NCI-H187 treated with DMSO at 0.1 percent for 48 hours (cell line): ENCODE data around the gene NPAS2.

Experiments
- DNase-seq: peaks from one replicate; lab custom pipeline; 2025; lab: John Stamatoyannopoulos, UW

Gene NPAS2

DNA sequence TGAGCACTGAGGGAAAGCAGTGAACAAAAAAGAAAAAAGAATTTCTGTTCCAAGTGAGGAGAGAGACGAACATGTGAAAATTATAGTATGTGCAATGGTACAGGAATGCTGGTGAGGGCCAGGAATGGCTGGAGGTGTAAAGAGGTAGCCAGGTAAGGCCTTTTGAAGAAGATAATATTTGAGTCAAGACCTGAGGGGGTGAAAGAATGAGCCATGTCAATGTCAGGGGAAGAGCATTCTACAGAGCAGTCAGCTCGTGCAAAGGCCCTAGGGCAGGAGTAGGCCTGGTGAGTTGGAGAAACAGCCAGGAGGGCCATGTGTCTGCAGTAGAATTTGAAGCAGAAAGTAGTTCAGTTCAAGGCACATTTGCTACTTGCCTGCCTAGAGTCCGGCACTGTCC is 169.7 kb downstream of the NPAS2 start:
- DNase-seq, result no peak

DNA sequence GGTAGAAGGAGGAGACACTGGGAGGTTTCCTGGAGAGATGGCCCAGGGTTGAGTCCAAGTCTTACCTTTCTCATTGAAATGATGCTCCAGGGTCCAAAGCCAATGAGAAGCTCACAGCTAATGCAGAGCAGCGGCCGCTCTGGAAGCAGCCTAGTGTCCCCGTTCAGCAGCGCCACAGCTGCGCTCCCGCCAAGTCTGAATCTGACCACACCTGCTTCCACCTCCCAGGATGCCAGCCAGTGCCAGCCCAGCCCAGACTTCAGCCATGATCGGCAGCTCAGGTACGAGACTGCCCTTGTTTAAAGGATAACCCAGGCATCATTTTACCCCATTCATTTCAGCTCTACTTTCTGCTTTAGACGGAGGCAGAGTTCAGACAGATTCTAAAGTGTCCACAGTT is 170.2 kb downstream of the NPAS2 start:
- no peak for DNase-seq

GRCh38 chr2:100990650-100991403 is 170.9 kb downstream of the NPAS2 start:
- no peak for DNase-seq

- DNase-seq, result no peak
These were observed 171.4 kb downstream of the NPAS2 start for GRCh38 chr2:100991404-100991773.

- no peak for DNase-seq
These were observed 172.3 kb downstream of the NPAS2 start for GRCh38 chr2:100992262-100992661.

DNA sequence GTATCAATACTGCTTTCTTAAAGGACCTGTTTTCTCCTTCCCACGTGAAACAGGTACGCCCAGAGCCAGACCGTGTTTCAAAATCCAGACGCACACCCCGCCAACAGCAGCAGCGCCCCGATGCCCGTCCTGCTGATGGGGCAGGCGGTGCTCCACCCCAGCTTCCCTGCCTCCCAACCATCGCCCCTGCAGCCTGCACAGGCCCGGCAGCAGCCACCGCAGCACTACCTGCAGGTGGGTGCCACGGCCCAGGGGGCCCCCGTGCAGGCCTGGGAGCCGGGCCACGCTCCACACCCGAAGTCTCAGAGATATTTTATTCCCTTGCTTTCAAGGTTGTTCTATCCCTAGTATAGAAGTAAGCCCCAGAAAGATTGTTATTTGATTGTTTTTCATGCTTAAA is 173.4 kb downstream of the NPAS2 start:
- no peak for DNase-seq

DNA sequence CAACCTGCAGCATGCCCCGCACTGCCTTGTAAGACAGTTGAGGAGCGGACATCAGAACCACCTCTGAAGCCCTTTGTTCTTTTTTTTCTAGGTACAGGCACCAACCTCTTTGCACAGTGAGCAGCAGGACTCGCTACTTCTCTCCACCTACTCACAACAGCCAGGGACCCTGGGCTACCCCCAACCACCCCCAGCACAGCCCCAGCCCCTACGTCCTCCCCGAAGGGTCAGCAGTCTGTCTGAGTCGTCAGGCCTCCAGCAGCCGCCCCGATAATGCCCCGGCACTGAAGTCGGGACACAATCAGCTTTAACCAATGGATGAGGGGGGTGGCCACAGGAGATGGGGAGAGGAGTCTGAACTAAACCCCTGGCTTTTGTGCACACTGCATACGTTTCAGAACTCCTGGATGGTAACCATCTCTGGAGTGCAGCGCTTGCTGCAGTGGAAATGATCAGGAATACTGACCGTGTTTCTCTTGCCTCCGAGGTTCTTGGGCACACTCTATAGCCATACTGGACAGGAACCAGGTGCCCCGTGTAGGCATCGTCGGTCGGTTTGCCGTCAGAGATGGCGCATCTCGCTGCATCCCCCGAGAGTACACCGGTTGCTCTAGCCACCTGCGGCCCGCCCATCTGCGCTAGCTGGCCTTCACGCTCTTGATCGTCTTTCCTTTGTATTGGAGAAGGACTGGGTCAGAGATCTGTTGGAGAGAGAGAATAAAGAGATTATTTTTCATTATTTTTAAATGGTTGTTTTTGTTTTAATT is 175.6 kb downstream of the NPAS2 start:
- no peak for DNase-seq

DNA sequence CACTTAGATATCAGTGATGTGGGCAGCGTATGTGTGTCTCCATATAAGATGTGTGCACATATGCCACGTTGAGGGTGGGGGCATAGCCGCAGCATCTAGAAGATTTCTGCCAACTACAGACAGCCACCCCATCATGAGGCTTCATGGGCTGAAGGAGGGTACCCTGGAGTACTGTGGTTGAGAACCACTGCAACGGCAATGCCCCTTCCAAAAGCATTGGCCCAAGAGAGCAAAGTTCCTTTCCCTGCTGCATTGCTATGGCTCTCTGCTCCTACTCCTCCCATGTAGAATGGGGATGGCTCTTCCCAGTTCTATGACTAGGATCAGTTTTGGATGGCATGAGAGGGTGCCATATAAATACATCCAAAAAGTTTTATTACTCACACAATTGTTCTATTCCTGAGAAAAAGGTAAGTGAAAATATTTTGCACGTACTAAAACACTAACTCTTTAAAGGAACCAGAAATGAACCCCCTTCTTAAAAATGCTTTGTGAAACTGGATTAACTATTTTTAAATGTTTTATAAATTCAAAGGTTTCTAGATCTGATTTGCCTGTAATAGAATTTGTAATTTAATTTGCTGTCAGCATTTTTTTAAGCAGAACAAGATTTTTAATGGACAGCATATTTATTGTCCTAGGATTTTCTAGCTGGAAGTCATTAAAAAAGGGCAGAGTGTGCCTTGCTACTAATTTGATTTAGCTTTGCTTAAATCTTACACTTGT is 177.7 kb downstream of the NPAS2 start:
- DNase-seq, result no peak

DNA sequence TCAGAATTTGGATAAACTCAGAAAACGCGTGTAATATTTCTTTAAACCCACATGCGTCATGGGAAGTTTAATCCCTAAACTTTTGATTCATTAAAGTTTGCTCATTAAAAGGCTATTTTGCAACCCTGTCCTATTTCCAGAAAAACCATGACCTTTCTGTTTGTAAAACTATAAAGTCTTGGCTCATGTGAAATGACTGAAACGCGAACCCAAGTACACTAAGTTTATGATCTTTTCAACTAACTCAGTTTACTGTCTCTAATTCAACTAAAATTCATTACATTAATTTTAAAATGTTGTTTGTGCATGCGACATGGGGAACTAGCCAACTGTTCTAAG is 178.3 kb downstream of the NPAS2 start:
- DNase-seq, result no peak

GRCh38 chr2:100999995-101000394 is 180.1 kb downstream of the NPAS2 start:
- DNase-seq, result no peak

DNA sequence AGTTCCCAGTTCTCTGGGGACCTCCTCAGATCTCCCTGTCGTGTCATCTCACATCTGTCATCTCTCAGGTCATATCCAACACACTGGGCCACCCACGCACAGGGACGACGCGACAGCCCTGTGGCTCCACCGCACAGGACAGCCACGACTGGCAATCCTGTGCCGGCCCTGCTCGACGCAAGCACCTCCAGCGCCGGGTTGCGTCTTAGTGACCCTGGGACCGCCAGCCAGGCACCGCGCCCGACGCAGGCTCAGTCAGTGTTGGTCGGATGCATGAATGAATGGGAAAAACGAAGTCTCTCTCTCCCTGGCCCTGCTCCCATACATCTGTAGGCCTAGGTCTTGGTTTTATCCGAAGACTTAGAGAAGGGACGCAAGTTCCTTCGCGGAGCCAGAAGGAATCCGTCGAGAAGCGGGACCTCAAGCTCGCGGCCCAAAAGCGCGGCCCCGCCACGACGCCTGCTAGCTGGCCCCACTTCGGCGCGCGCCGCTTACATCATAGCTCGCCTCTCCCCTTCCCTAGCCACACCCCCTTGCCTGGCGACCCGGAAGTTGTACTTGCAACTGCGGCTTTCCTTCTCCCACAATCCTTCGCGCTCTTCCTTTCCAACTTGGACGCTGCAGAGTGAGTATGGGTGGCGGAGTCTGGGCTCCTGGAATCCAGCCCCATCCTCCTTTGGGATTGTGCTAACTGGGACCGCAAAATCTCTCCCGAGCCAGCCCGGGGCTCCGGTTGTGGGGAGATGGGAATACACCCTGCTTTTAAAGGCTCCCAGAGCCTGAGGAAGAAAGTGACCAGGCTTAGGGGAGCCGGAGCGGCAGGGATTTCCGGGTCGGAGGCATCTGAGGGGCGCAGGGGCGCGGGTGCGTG is 182.0 kb downstream of the NPAS2 start, which contains the start of gene RPL31:
RPL31 (plus strand) TSS at position 599 of the 871 bp plus-strand sequence. CDS start 413 bp downstream, outside the sequence.
- peak; percentile 40 for DNase-seq

- no peak for DNase-seq
These were observed 182.8 kb downstream of the NPAS2 start for GRCh38 chr2:101002562-101003277.

- DNase-seq, result no peak
These were observed 183.4 kb downstream of the NPAS2 start for GRCh38 chr2:101003278-101003775.

DNA sequence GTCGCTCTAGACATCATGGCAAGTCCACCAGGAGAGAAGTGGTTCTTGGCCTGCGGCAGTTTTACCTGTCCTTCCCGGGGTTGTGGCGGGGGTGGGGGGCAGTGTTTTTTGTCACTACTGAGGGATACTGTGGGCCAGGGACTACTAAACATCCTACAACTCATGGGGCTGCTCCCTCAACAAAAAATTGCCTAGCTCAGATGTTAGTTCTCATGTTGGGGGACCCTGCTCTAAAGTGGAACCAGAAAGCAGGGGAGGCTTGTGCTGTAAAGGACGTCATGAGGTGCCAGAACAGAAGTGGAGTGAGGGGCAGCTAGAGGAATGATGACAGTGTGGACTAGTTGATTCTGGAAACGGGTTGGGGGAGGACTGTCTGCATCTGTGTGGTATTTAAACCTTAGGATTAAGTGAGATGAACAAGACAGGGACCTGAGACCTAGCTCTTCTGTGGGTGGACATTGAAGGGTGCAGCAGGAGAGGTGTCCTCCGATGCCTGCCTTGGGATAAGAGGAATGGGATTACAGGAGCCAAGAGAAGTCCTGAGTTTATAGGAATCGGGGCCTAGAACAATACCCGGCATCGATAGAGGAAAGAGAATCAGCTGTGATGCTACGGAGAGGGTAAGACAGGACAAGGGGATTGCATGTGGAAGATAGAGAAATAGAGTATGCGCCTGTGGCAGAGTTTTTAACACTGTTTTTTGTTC is 184.8 kb downstream of the NPAS2 start:
- no peak for DNase-seq

DNA sequence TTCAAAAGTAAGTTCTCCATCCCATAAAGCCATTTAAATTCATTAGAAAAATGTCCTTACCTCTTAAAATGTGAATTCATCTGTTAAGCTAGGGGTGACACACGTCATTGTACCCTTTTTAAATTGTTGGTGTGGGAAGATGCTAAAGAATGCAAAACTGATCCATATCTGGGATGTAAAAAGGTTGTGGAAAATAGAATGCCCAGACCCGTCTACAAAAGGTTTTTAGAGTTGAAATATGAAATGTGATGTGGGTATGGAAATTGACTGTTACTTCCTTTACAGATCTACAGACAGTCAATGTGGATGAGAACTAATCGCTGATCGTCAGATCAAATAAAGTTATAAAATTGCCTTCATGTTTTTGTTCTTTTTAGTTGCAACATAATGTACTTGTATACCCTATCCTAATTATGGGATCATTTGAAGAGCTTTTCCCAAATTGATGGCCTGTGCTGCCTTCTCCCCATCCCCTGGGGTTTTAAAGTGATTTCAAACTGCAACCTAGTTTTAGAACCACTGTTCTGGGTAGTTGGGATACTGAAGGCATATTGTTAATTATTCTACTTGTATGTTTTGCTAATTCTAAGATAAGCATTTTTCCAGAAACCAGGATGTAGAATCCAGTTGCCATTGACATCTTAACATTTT is 186.3 kb downstream of the NPAS2 start:
- DNase-seq, result no peak

- DNase-seq, result no peak
These were observed 187.7 kb downstream of the NPAS2 start for GRCh38 chr2:101007415-101008345.

DNA sequence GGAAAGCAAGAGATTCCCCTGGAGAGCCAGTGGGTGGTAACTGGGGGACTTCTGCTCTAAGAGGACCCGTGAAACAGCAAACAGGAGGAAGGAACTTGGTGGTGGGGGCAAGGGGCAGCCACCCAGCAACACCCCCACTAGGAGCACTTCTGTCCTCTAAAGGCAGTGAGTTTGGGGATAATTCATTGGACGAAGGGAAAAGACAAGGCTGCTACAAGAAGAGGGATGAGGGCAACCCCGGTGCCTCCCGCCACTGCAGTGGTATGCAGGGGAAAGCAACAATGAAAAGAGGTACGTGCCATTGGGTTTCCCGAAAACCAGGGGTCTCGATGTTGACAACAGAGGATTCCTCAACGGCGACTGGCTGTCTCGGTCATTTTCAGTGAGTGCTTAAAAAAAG is 191.2 kb downstream of the NPAS2 start:
- DNase-seq, result no peak

- DNase-seq, result no peak
These were observed 192.2 kb downstream of the NPAS2 start for GRCh38 chr2:101012054-101012705.
